ENCODE results near the gene SLC45A1. TPM values are rescaled to one million over a fixed set of nuclear protein-coding genes. Genes with fewer than 3 reads are reported as not detected.

Gene SLC45A1
- total and polyA plus RNA-seq, 9 of the 15 experiments (the other 6 are each of a cell fraction or from before 2014, with no cell fraction given) = not detected

DNA sequence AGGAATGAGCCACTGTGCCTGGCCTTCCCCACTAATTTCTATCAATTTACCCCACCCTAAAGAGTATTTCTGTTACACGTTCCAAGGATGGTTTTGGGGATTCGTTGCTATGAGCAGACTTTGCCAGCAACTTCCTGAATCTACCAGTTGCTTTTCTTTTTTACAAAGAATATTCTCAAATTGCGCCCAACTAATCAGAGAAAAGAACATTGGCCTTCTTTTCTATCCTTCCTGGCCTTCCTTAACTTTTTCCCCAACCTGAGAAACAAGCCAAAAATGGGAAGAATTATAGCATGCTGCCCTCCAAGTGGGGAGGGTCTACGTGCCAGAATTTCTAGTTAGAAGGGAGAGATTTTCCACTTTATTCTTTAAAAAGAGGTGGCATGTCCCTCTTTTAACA, 44.9 kb upstream of the SLC45A1 start (continued):
- TF ChIP-seq ZNF175 (CRISPR knock-in tag; IDR thresholded peaks at IDR 0.05; ENCODE audit: low read depth) (no peak), BHLHE40 (IDR thresholded peaks at IDR 0.05; ENCODE audit: low read length) (no peak), ZKSCAN8 (CRISPR knock-in tag; IDR thresholded peaks at IDR 0.05) (no peak), ZFX (CRISPR knock-in tag; IDR thresholded peaks at IDR 0.05) (no peak)

DNA sequence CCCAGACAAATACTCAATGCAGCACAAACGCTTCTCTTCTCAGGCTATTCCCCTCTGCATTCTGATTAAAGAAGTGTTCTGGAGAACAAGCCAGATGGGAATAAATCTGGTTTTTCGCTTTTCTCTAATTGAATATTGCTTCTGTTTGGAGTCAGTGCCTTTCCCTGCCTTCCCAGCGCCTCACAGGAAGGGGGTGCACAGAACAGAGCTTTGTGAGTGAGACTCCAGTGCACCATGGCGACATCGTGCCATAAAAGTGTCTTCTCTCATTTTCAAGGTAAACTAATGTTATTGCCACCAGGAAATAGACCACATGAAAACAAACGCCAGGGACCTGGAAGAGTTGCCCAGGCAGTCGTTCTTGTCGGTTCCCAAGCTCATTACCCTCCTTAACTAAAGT, 43.6 kb upstream of the SLC45A1 start:
- Histone ChIP-seq H2AFZ (ENCODE audit: low read depth, low read length) (no peak overlapping the region), H3K4me1 (replicated peaks in 1 of 2; ENCODE audit: control insufficient read depth in 2 of 2, insufficient read depth in 2 of 2, low read length in 2 of 2) (peaks cover 0 to 4% of the 10 kb centered on the region in 2 experiments; a peak in 1 of 5 replicates), H3K79me2 (ENCODE audit: control insufficient read depth, insufficient read depth, low read length) (no peaks in the 10 kb centered on the region), H3K27me3 (ENCODE audit: control insufficient read depth in 2 of 2, insufficient read depth in 2 of 2, low read length in 2 of 2) (peaks cover 22 to 66% of the 10 kb centered on the region in 2 experiments), H3K4me3 (no peak overlapping the region), H3K9ac (ENCODE audit: insufficient read depth in 1 of 2, low read depth in 2 of 2, low read length in 2 of 2) (no peak overlapping the region), H3K9me1 (ENCODE audit: control insufficient read depth, insufficient read depth, low read length) (no peaks in the 10 kb centered on the region), H3K9me3 (replicated peaks; ENCODE audit: control insufficient read depth, insufficient read depth, low read depth, low read length) (no peaks in the 10 kb centered on the region; the same call in 1 of the 2 replicates), H3K4me2 (ENCODE audit: insufficient read depth, low read length) (no peak overlapping the region), H3K27ac (ENCODE audit: extremely low read depth, low read depth, low read length) (no peak overlapping the region), H4K20me1 (replicated peaks; ENCODE audit: control insufficient read depth, insufficient read depth, low read length) (no peaks in the 10 kb centered on the region; the same call in 1 of the 2 replicates), H3K36me3 (ENCODE audit: control insufficient read depth, insufficient read depth, low read length) (no peaks in the 10 kb centered on the region)
- DNase-seq (ENCODE audit: extremely low read depth in 1 of 4, low spot score in 3 of 4) (no peak), ATAC-seq (no peak), FAIRE-seq (no peak)
- 4% methylated on average over 8 of the region's 8 CpGs for WGBS (ENCODE audit: insufficient coverage, low coverage, missing lambda C conversion rate)
- ChIA-PET CTCF (ENCODE audit: low intra/inter-chr PET ratio) (no interaction called here), POLR2A (interaction anchor here (0.6 to 1.6 kb wide), 4 partner anchors 9 to 549 kb away, joined by 3 read pairs; no protein-coding TSS in a partner anchor)
- intact Hi-C loops (cut with micrococcal nuclease) = no loop called here
- BruUV-seq (replicated peaks) = no TSS peak
- no peak for TF ChIP-seq RAD21 (CRISPR knock-in tag; conservative IDR thresholded peaks at IDR 0.05 in 1 of 2, IDR thresholded peaks at IDR 0.05 in 1 of 2)
- TF ChIP-seq, protein P1, sequence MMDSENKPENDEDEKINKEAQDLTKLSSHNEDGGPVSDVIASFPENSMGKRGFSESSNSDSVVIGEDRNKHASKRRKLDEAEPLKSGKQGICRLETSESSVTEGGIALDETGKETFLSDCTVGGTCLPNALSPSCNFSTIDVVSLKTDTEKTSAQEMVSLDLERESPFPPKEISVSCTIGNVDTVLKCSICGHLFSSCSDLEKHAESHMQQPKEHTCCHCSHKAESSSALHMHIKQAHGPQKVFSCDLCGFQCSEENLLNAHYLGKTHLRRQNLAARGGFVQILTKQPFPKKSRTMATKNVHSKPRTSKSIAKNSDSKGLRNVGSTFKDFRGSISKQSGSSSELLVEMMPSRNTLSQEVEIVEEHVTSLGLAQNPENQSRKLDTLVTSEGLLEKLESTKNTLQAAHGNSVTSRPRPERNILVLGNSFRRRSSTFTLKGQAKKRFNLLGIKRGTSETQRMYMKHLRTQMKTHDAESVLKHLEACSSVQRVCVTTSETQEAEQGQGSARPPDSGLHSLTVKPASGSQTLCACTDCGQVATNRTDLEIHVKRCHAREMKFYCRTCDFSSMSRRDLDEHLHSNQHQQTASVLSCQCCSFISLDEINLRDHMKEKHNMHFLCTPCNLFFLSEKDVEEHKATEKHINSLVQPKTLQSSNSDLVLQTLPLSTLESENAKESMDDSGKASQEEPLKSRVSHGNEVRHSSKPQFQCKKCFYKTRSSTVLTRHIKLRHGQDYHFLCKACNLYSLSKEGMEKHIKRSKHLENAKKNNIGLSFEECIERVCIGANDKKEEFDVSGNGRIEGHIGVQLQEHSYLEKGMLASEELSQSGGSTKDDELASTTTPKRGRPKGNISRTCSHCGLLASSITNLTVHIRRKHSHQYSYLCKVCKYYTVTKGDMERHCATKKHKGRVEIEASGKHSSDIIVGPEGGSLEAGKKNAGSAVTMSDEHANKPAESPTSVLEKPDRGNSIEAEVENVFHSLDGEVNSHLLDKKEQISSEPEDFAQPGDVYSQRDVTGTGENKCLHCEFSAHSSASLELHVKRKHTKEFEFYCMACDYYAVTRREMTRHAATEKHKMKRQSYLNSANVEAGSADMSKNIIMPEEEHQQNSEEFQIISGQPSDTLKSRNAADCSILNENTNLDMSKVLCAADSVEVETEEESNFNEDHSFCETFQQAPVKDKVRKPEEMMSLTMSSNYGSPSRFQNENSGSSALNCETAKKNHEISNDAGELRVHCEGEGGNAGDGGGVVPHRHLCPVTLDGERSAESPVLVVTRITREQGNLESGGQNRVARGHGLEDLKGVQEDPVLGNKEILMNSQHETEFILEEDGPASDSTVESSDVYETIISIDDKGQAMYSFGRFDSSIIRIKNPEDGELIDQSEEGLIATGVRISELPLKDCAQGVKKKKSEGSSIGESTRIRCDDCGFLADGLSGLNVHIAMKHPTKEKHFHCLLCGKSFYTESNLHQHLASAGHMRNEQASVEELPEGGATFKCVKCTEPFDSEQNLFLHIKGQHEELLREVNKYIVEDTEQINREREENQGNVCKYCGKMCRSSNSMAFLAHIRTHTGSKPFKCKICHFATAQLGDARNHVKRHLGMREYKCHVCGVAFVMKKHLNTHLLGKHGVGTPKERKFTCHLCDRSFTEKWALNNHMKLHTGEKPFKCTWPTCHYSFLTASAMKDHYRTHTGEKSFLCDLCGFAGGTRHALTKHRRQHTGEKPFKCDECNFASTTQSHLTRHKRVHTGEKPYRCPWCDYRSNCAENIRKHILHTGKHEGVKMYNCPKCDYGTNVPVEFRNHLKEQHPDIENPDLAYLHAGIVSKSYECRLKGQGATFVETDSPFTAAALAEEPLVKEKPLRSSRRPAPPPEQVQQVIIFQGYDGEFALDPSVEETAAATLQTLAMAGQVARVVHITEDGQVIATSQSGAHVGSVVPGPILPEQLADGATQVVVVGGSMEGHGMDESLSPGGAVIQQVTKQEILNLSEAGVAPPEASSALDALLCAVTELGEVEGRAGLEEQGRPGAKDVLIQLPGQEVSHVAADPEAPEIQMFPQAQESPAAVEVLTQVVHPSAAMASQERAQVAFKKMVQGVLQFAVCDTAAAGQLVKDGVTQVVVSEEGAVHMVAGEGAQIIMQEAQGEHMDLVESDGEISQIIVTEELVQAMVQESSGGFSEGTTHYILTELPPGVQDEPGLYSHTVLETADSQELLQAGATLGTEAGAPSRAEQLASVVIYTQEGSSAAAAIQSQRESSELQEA (IDR thresholded peaks at IDR 0.05; ENCODE audit: low read depth) = no peak
- TF ChIP-seq THRAP3 (IDR thresholded peaks at IDR 0.05; ENCODE audit: borderline replicate concordance) = no peak
- no peak for TF ChIP-seq ZNF551 (CRISPR knock-in tag; IDR thresholded peaks at IDR 0.05)
- in situ Hi-C loops (cut with MboI) = no loop called here

Data from K562 (cell line).